Occipital lobe (tissue), 3 donors: ENCODE data around the gene SMTNL2. TPM values are rescaled to one million over a fixed set of nuclear protein-coding genes. Genes with fewer than 3 reads are reported as not detected.
"Not testable (repeated sequence)": the region's sequence is repeated elsewhere in the genome, so short reads cannot be mapped to it uniquely, and the experiment has no call there.

Experiments
- DNase-seq: peaks from one replicate; lab custom pipeline; 2025; lab: John Stamatoyannopoulos, UW
- small RNA-seq: library from RNA; depleted of rRNA; stranded (forward); fragments of <200 nt; gene quantifications from one replicate; pipeline ENCODE3, GENCODE V24; 2014
- total RNA-seq: library from RNA; depleted of rRNA; stranded (reverse); fragments of >200 nt; gene quantifications from one replicate; pipeline ENCODE4 v1.2.3, GENCODE V29; 2014

The SMTNL2 gene
- total RNA-seq, 1 donor from 2014 or later = 3.7 TPM

GRCh38 chr17:4632581-4632920, 48.2 kb downstream of the SMTNL2 start:
- DNase-seq = no peak

GRCh38 chr17:4633643-4634042, 49.3 kb downstream of the SMTNL2 start:
- no peak for DNase-seq

- DNase-seq = no peak
Measured at GRCh38 chr17:4634976-4635375, 50.6 kb downstream of the SMTNL2 start.

- no peak for DNase-seq
Measured at GRCh38 chr17:4635823-4636375, 51.6 kb downstream of the SMTNL2 start.

- no peak for DNase-seq
Measured at GRCh38 chr17:4636474-4637100, 52.3 kb downstream of the SMTNL2 start.

GRCh38 chr17:4638766-4639165, 54.4 kb downstream of the SMTNL2 start:
- DNase-seq = not testable (repeated sequence)

GRCh38 chr17:4639301-4640059, 55.2 kb downstream of the SMTNL2 start:
- not testable (repeated sequence) for DNase-seq

- not testable (repeated sequence) for DNase-seq
Measured at GRCh38 chr17:4640569-4641188, 56.4 kb downstream of the SMTNL2 start.

GRCh38 chr17:4641297-4642195, 57.2 kb downstream of the SMTNL2 start, which contains the start of gene ALOX15:
ALOX15 (minus strand) TSS chr17:4641678; CDS start chr17:4641651, 27 bp downstream.
- no peak for DNase-seq

GRCh38 chr17:4642286-4642685, 58.0 kb downstream of the SMTNL2 start:
- no peak for DNase-seq

GRCh38 chr17:4643676-4644075, 59.3 kb downstream of the SMTNL2 start:
- no peak for DNase-seq

GRCh38 chr17:4645642-4646041, 61.3 kb downstream of the SMTNL2 start:
- no peak for DNase-seq

GRCh38 chr17:4648741-4649140, 64.4 kb downstream of the SMTNL2 start:
- no peak for DNase-seq

GRCh38 chr17:4652997-4653396, 68.7 kb downstream of the SMTNL2 start:
- DNase-seq = no peak

- not testable (repeated sequence) for DNase-seq
Measured at GRCh38 chr17:4655933-4656332, 71.6 kb downstream of the SMTNL2 start.

- DNase-seq = no peak
Measured at GRCh38 chr17:4657678-4658077, 73.3 kb downstream of the SMTNL2 start.

Small RNA genes lying within 50 kb of the gene (small RNA-seq; reads per million reads assigned to genes)
- not detected for gene RNU6-955P

Other genes with a start within 250 kb of the SMTNL2 start
- gene UBE2G1, start 217.9 kb upstream of the SMTNL2 start, total RNA-seq = 43.4 TPM
- gene SPNS3, start 150.6 kb upstream of the SMTNL2 start, total RNA-seq = 0.47 TPM
- 15.9 TPM for gene SPNS2, start 85.6 kb upstream of the SMTNL2 start, total RNA-seq
- gene MYBBP1A, start 29.1 kb upstream of the SMTNL2 start, total RNA-seq = 28.5 TPM
- gene GGT6, start 24.0 kb upstream of the SMTNL2 start, total RNA-seq = not detected
- gene ALOX15, start 57.1 kb downstream of the SMTNL2 start, total RNA-seq = not detected
- 33.5 TPM for gene PELP1, start 119.6 kb downstream of the SMTNL2 start, total RNA-seq
- 10.5 TPM for gene ARRB2, start 126.1 kb downstream of the SMTNL2 start, total RNA-seq
- gene MED11, start 146.9 kb downstream of the SMTNL2 start, total RNA-seq = 5.6 TPM
- gene ZMYND15, start 155.3 kb downstream of the SMTNL2 start, total RNA-seq = 0.31 TPM
- 1.2 TPM for gene CXCL16, start 155.4 kb downstream of the SMTNL2 start, total RNA-seq
- not detected for gene TM4SF5, start 187.4 kb downstream of the SMTNL2 start, total RNA-seq
- 0.62 TPM for gene VMO1, start 201.8 kb downstream of the SMTNL2 start, total RNA-seq
- gene GLTPD2, start 204.4 kb downstream of the SMTNL2 start, total RNA-seq = not detected
- 64.4 TPM for gene PSMB6, start 211.6 kb downstream of the SMTNL2 start, total RNA-seq
- gene PLD2, start 222.6 kb downstream of the SMTNL2 start, total RNA-seq = 6.1 TPM
- gene MINK1, start 248.8 kb downstream of the SMTNL2 start, total RNA-seq = 18.4 TPM